ENCODE results near the gene ZNF230. TPM values are rescaled to one million over a fixed set of nuclear protein-coding genes. Genes with fewer than 3 reads are reported as not detected.
A peak's percentile ranks its signal among the peaks of the same experiment; 100 is the strongest.

Gene ZNF230
- total RNA-seq, 1 donor from 2014 or later, result 2.1 TPM

DNA sequence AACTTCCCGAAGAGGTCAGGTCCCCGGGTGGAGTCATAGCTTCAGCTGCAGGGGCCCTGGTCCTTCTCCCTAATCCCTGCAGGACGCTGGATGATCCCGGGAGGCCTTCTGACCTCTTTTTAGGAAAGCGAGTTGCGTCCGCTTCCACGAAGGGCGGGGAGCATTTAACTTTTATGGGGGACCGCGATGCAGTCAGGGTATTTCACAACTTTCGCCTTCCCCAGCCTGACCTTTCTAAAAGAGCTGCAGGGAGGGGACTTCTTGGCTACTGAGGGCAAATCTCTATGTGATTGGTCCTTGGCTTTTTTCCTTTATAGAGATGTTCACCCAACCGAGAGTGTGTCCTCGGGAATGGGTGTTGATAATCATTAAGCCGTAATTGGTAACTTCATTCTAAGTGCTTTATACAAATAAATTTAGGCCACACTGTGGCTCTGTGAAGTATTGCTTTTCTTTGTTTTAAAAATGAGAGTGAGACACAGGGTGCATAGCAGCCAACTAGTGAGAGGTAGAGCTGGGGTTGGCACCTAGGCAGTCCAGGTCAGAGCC, 778 bp downstream of the ZNF230 start:
- Histone ChIP-seq H3K27me3 (ENCODE audit: insufficient read depth, low read length) (no peaks in the 10 kb centered on the region), H3K9me3 (ENCODE audit: insufficient read depth, low read depth, low read length) (peaks cover under 1% of the 10 kb centered on the region), H2AFZ (ENCODE audit: low read depth, low read length) (peak overlapping the region; percentile 95), H3K4me2 (ENCODE audit: low read length) (peak overlapping the region; percentile 95), H3K36me3 (ENCODE audit: insufficient read depth, low read length) (peaks cover 10% of the 10 kb centered on the region), H4K20me1 (ENCODE audit: insufficient read depth, low read length) (no peaks in the 10 kb centered on the region), H3K4me3 (ENCODE audit: insufficient read depth, low read depth, low read length) (peak overlapping the region; percentile 88), H3K79me2 (ENCODE audit: insufficient read depth, low read length) (peaks cover 16% of the 10 kb centered on the region), H3K4me1 (ENCODE audit: insufficient read depth, low read length) (peaks cover 8% of the 10 kb centered on the region), H3K9ac (ENCODE audit: low read length) (peak overlapping the region; percentile 83), H3K27ac (ENCODE audit: low read depth, low read length) (no peak overlapping the region)
- H3K36me3 Mint-ChIP-seq (ENCODE audit: low read depth, unreplicated experiment), result peaks cover 17% of the 10 kb centered on the region
- FAIRE-seq, result no peak
- H3K27me3 Mint-ChIP-seq (ENCODE audit: low read depth, unreplicated experiment), result no peaks in the 10 kb centered on the region
- H3K9me3 Mint-ChIP-seq (ENCODE audit: unreplicated experiment), result peaks cover 3% of the 10 kb centered on the region
- peaks cover 5% of the 10 kb centered on the region for H3K4me1 Mint-ChIP-seq (ENCODE audit: low read depth, unreplicated experiment)
- H3K27ac Mint-ChIP-seq (ENCODE audit: unreplicated experiment), result no peak overlapping the region
- H3K4me3 Mint-ChIP-seq (ENCODE audit: unreplicated experiment), result peak overlapping the region; percentile 100
- DNase-seq (ENCODE audit: low read depth), result no peak
- no peak for TF ChIP-seq EZH2 (IDR thresholded peaks at IDR 0.05; ENCODE audit: insufficient read depth, low read length)
- TF ChIP-seq, protein P1, sequence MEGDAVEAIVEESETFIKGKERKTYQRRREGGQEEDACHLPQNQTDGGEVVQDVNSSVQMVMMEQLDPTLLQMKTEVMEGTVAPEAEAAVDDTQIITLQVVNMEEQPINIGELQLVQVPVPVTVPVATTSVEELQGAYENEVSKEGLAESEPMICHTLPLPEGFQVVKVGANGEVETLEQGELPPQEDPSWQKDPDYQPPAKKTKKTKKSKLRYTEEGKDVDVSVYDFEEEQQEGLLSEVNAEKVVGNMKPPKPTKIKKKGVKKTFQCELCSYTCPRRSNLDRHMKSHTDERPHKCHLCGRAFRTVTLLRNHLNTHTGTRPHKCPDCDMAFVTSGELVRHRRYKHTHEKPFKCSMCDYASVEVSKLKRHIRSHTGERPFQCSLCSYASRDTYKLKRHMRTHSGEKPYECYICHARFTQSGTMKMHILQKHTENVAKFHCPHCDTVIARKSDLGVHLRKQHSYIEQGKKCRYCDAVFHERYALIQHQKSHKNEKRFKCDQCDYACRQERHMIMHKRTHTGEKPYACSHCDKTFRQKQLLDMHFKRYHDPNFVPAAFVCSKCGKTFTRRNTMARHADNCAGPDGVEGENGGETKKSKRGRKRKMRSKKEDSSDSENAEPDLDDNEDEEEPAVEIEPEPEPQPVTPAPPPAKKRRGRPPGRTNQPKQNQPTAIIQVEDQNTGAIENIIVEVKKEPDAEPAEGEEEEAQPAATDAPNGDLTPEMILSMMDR (IDR thresholded peaks at IDR 0.05; ENCODE audit: insufficient read depth, low read depth, low read length), result no peak

DNA sequence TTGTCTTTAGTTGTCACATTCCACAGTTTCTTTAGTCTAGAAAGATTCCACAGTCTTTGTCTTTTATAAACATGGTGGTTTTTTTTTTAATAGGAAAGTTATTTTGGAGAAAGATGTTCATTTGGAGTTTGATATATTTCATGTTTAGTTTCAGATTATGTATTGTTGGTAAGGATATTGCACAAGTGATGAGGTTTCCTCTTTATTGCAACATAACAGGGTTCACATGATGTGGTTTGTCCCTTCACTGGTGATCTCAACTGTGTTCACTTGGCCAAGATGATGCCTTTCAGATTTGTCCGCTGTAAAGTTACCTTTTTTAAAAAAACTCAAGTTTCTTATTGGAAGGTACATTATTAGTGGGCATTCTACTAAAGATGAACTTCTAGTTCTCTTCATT, 3.2 kb downstream of the ZNF230 start:
- no peak overlapping the region for H3K27ac ChIP-seq (ENCODE audit: low read depth, low read length)
- DNase-seq (ENCODE audit: low read depth) (no peak), FAIRE-seq (no peak)
- no peak overlapping the region for H2AFZ ChIP-seq (ENCODE audit: low read depth, low read length)
- Mint-ChIP-seq H3K27ac (ENCODE audit: unreplicated experiment) (no peak overlapping the region), H3K27me3 (ENCODE audit: low read depth, unreplicated experiment) (no peaks in the 10 kb centered on the region), H3K9me3 (ENCODE audit: unreplicated experiment) (peaks cover 25% of the 10 kb centered on the region), H3K4me1 (ENCODE audit: low read depth, unreplicated experiment) (peaks cover 5% of the 10 kb centered on the region), H3K4me3 (ENCODE audit: unreplicated experiment) (no peak overlapping the region), H3K36me3 (ENCODE audit: low read depth, unreplicated experiment) (peaks cover 40% of the 10 kb centered on the region)
- H3K4me1 ChIP-seq (ENCODE audit: insufficient read depth, low read length), result peaks cover 8% of the 10 kb centered on the region
- H3K36me3 ChIP-seq (ENCODE audit: insufficient read depth, low read length), result peaks cover 34% of the 10 kb centered on the region
- H3K4me3 ChIP-seq (ENCODE audit: insufficient read depth, low read depth, low read length), result no peak overlapping the region
- TF ChIP-seq, protein P1 (IDR thresholded peaks at IDR 0.05; ENCODE audit: insufficient read depth, low read depth, low read length), result no peak
- no peak for TF ChIP-seq EZH2 (IDR thresholded peaks at IDR 0.05; ENCODE audit: insufficient read depth, low read length)
- no peaks in the 10 kb centered on the region for H4K20me1 ChIP-seq (ENCODE audit: insufficient read depth, low read length)
- H3K9ac ChIP-seq (ENCODE audit: low read length), result no peak overlapping the region
- H3K27me3 ChIP-seq (ENCODE audit: insufficient read depth, low read length), result no peaks in the 10 kb centered on the region
- peaks cover 16% of the 10 kb centered on the region for H3K79me2 ChIP-seq (ENCODE audit: insufficient read depth, low read length)
- no peak overlapping the region for H3K4me2 ChIP-seq (ENCODE audit: low read length)
- peaks cover 22% of the 10 kb centered on the region for H3K9me3 ChIP-seq (ENCODE audit: insufficient read depth, low read depth, low read length)

DNA sequence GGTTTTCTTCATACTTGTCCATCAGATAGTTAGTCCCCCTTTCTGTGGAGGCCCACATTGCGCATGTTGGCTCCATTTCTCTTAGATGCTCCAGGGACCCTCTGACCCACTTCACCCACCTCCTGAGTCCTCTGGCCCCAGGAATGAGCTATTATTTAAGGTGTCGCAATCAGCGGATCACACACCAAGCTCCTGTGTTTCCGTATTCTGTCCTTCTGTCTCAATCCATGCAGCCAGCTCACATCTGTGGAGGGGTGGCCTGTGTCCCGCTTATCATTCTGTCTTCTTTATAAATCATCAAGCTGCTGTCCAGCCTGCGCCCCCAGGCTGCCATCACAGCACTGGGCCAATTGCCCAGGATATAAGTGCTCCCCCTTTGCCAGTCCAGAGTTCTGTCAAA, 4.7 kb downstream of the ZNF230 start:
- no peaks in the 10 kb centered on the region for H3K27me3 Mint-ChIP-seq (ENCODE audit: low read depth, unreplicated experiment)
- H2AFZ ChIP-seq (ENCODE audit: low read depth, low read length), result no peak overlapping the region
- H3K9me3 Mint-ChIP-seq (ENCODE audit: unreplicated experiment), result peaks cover 34% of the 10 kb centered on the region
- H3K27ac Mint-ChIP-seq (ENCODE audit: unreplicated experiment), result no peak overlapping the region
- DNase-seq (ENCODE audit: low read depth) (no peak), FAIRE-seq (no peak)
- H3K4me3 Mint-ChIP-seq (ENCODE audit: unreplicated experiment), result no peak overlapping the region
- H3K9me3 ChIP-seq (ENCODE audit: insufficient read depth, low read depth, low read length), result peaks cover 24% of the 10 kb centered on the region
- peaks cover 41% of the 10 kb centered on the region for H3K36me3 ChIP-seq (ENCODE audit: insufficient read depth, low read length)
- no peak overlapping the region for H3K9ac ChIP-seq (ENCODE audit: low read length)
- H3K4me1 ChIP-seq (ENCODE audit: insufficient read depth, low read length), result peaks cover 8% of the 10 kb centered on the region
- no peak overlapping the region for H3K27ac ChIP-seq (ENCODE audit: low read depth, low read length)
- TF ChIP-seq, protein P1 (IDR thresholded peaks at IDR 0.05; ENCODE audit: insufficient read depth, low read depth, low read length), result no peak
- no peak for TF ChIP-seq EZH2 (IDR thresholded peaks at IDR 0.05; ENCODE audit: insufficient read depth, low read length)
- H3K79me2 ChIP-seq (ENCODE audit: insufficient read depth, low read length), result peaks cover 16% of the 10 kb centered on the region
- no peak overlapping the region for H3K4me2 ChIP-seq (ENCODE audit: low read length)
- H3K4me1 Mint-ChIP-seq (ENCODE audit: low read depth, unreplicated experiment), result peaks cover 5% of the 10 kb centered on the region
- H3K27me3 ChIP-seq (ENCODE audit: insufficient read depth, low read length), result no peaks in the 10 kb centered on the region
- H4K20me1 ChIP-seq (ENCODE audit: insufficient read depth, low read length), result no peaks in the 10 kb centered on the region
- peaks cover 50% of the 10 kb centered on the region for H3K36me3 Mint-ChIP-seq (ENCODE audit: low read depth, unreplicated experiment)
- no peak overlapping the region for H3K4me3 ChIP-seq (ENCODE audit: insufficient read depth, low read depth, low read length)
